Stimulated activated CD4-positive, alpha-beta T cell treated with anti-CD3 and anti-CD28 coated beads, Interleukin-1b, Interleukin-23, amount 100 ng/mL, for 24 hours (primary cell): ENCODE measurements around the gene ATP5ME.
"Not testable (repeated sequence)": the region's sequence is repeated elsewhere in the genome, so short reads cannot be mapped to it uniquely, and the experiment has no call there.

Experiments used
- DNase-seq, 4 experiments: peaks; one replicate each; pipeline ENCODE4 v3.0.0-alpha.2; 2020; ENCODE audit warnings: low read depth in 4 of 4, low spot score in 1 of 4

ATP5ME gene

GRCh38 chr4:656436-657337 is 17.4 kb downstream of the ATP5ME start:
- DNase-seq, result no peak

- DNase-seq, result no peak
Measured at GRCh38 chr4:655464-656151, 18.5 kb downstream of the ATP5ME start.

- no peak for DNase-seq
Measured at GRCh38 chr4:654871-655463, 19.1 kb downstream of the ATP5ME start.

- no peak for DNase-seq
Measured at GRCh38 chr4:654503-654845, 19.6 kb downstream of the ATP5ME start.

GRCh38 chr4:653831-654502 is 20.1 kb downstream of the ATP5ME start:
- DNase-seq, result no peak

GRCh38 chr4:653080-653821 is 20.8 kb downstream of the ATP5ME start:
- DNase-seq, result no peak

GRCh38 chr4:651884-652642 is 22.0 kb downstream of the ATP5ME start:
- DNase-seq, result no peak

- DNase-seq, result no peak
Measured at GRCh38 chr4:650951-651883, 22.9 kb downstream of the ATP5ME start.

- DNase-seq, result no peak
Measured at GRCh38 chr4:650461-650860, 23.6 kb downstream of the ATP5ME start.

- no peak for DNase-seq
Measured at GRCh38 chr4:649751-650310, 24.2 kb downstream of the ATP5ME start.

- DNase-seq, result no peak
Measured at GRCh38 chr4:649293-649625, 24.8 kb downstream of the ATP5ME start.

GRCh38 chr4:648579-649292 is 25.3 kb downstream of the ATP5ME start:
- no peak for DNase-seq

GRCh38 chr4:647481-647880 is 26.6 kb downstream of the ATP5ME start:
- DNase-seq, result no peak

GRCh38 chr4:646460-646859 is 27.6 kb downstream of the ATP5ME start:
- no peak for DNase-seq

- not testable (repeated sequence) for DNase-seq
Measured at GRCh38 chr4:642366-642765, 31.7 kb downstream of the ATP5ME start.

GRCh38 chr4:637536-638280 is 36.4 kb downstream of the ATP5ME start:
- no peak for DNase-seq

GRCh38 chr4:636628-637159 is 37.4 kb downstream of the ATP5ME start:
- DNase-seq, result no peak
